Measurements from ENCODE around the gene S100Z. TPM values are rescaled to one million over a fixed set of nuclear protein-coding genes. Genes with fewer than 3 reads are reported as not detected.

Gene S100Z
- total and polyA plus RNA-seq, 9 of the 15 experiments (the other 6 are each of a cell fraction or from before 2014, with no cell fraction given), result 0.15 to 0.42 (median 0.20) TPM; not detected in 6

GRCh38 chr5:76805821-76806505 lies 43.9 kb upstream of the S100Z start:
- POLR2A ChIA-PET, result interaction anchor here (1.1 kb wide), 1 partner anchor 13 kb away, joined by 3 read pairs; the partner anchor contains the start of gene F2RL1
- peak; percentile 78 for FAIRE-seq
- no peak for TF ChIP-seq ATF1 (CRISPR knock-in tag; IDR thresholded peaks at IDR 0.05)
- peak; percentile 63 for TF ChIP-seq ATF1 (tag; IDR thresholded peaks at IDR 0.05)
- TF ChIP-seq DACH1 (IDR thresholded peaks at IDR 0.05; ENCODE audit: partially characterized antibody), result peak; percentile 10
- no peak for TF ChIP-seq CSDE1 (IDR thresholded peaks at IDR 0.05)
- TF ChIP-seq SIN3A (IDR thresholded peaks at IDR 0.05; ENCODE audit: borderline replicate concordance in 2 of 2, control insufficient read depth in 1 of 2, low read depth in 2 of 2, low read length in 2 of 2), result no peak
- TF ChIP-seq MLLT1 (IDR thresholded peaks at IDR 0.05), result peak in 1 of 2 experiments; percentile 75; a peak in 2 of 4 replicates
- TF ChIP-seq NFATC3 (IDR thresholded peaks at IDR 0.05), result no peak
- TF ChIP-seq SP2 (IDR thresholded peaks at IDR 0.05; ENCODE audit: extremely low read depth, low read depth, low read length, poor library complexity, severe bottlenecking), result no peak
- TF ChIP-seq FOS (IDR thresholded peaks at IDR 0.05; ENCODE audit: extremely low read depth, insufficient read length), result peak; percentile 27
- TF ChIP-seq CREB5 (CRISPR knock-in tag; IDR thresholded peaks at IDR 0.05), result no peak
- TF ChIP-seq PKNOX1 (IDR thresholded peaks at IDR 0.05), result peak; percentile 46; the same call in 1 of the 2 replicates
- no peak for TF ChIP-seq TOE1 (IDR thresholded peaks at IDR 0.05; ENCODE audit: borderline replicate concordance)
- TF ChIP-seq TOE1 (CRISPR knock-in tag; IDR thresholded peaks at IDR 0.05; ENCODE audit: borderline replicate concordance, low read depth), result no peak
- peak; percentile 49; the same call in 1 of the 2 replicates for TF ChIP-seq ARID3A (IDR thresholded peaks at IDR 0.05; ENCODE audit: borderline replicate concordance, low read depth, low read length)
- TF ChIP-seq EGR1 (conservative IDR thresholded peaks at IDR 0.05), result peak; percentile 63
- peak; percentile 97 for TF ChIP-seq CTBP1 (IDR thresholded peaks at IDR 0.05; ENCODE audit: borderline replicate concordance)

More at GRCh38 chr5:76805821-76806505, 43.9 kb upstream of the S100Z start:
- WGBS (ENCODE audit: insufficient coverage, low coverage, missing lambda C conversion rate), result 4% methylated on average over 7 of the region's 7 CpGs
- no peaks in the 10 kb centered on the region; the same call in 1 of the 2 replicates for H3K9me3 ChIP-seq (replicated peaks; ENCODE audit: control insufficient read depth, insufficient read depth, low read depth, low read length)
- H3K36me3 ChIP-seq (ENCODE audit: control insufficient read depth, insufficient read depth, low read length), result no peaks in the 10 kb centered on the region
- DNase-seq (ENCODE audit: extremely low read depth in 1 of 4, low spot score in 3 of 4) (peak in 2 of 4 experiments; percentile 31 to 70), ATAC-seq (peak; percentile 57)
- no TSS peak for BruUV-seq (replicated peaks)
- intact Hi-C loops (cut with micrococcal nuclease), result no loop called here
- no peak overlapping the region for H3K9ac ChIP-seq (ENCODE audit: insufficient read depth in 1 of 2, low read depth in 2 of 2, low read length in 2 of 2)
- no peaks in the 10 kb centered on the region for H3K79me2 ChIP-seq (ENCODE audit: control insufficient read depth, insufficient read depth, low read length)
- H3K9me1 ChIP-seq (ENCODE audit: control insufficient read depth, insufficient read depth, low read length), result no peaks in the 10 kb centered on the region
- H3K4me1 ChIP-seq (replicated peaks in 1 of 2; ENCODE audit: control insufficient read depth in 2 of 2, insufficient read depth in 2 of 2, low read length in 2 of 2), result peaks cover 6 to 11% of the 10 kb centered on the region in 2 experiments; a peak in 4 of 5 replicates
- H2AFZ ChIP-seq (ENCODE audit: low read depth, low read length), result no peak overlapping the region
- peaks cover 4% of the 10 kb centered on the region; the same call in 1 of the 2 replicates for H4K20me1 ChIP-seq (replicated peaks; ENCODE audit: control insufficient read depth, insufficient read depth, low read length)
- H3K4me2 ChIP-seq (ENCODE audit: insufficient read depth, low read length), result peak overlapping the region; percentile 43; the same call in 1 of the 2 replicates
- H3K27ac ChIP-seq (ENCODE audit: extremely low read depth, low read depth, low read length), result no peak overlapping the region
- in situ Hi-C loops (cut with MboI), result no loop called here
- CTCF ChIA-PET (ENCODE audit: low intra/inter-chr PET ratio), result no interaction called here
- H3K4me3 ChIP-seq, result no peak overlapping the region
- H3K27me3 ChIP-seq (ENCODE audit: control insufficient read depth in 2 of 2, insufficient read depth in 2 of 2, low read length in 2 of 2), result peaks cover 3 to 25% of the 10 kb centered on the region in 2 experiments; a peak in 3 of 5 replicates
